Uterus (tissue), 4 donors: ENCODE results near the gene PHYHD1. TPM values are rescaled to one million over a fixed set of nuclear protein-coding genes. Genes with fewer than 3 reads are reported as not detected.
A peak's percentile ranks its signal among the peaks of the same experiment; 100 is the strongest.

Experiments used
- DNase-seq, 2 donors: peaks; one replicate each; pipeline ENCODE4 v3.0.0-alpha.2; 2019 to 2020
- H3K27ac ChIP-seq, 2 donors: fragments of 200-600 bp; sonication (generic); 1 replicate in 1 of 2; 2 replicates in 1 of 2; pipeline ENCODE4 v1.5.1; 2016 to 2018
- H3K27me3 ChIP-seq, 2 donors: fragments of 200-600 bp; sonication (generic); one replicate each; pipeline ENCODE4 v1.5.1; 2018 to 2019; ENCODE audit warnings: control low read depth in 1 of 2
- H3K36me3 ChIP-seq, 2 donors: fragments of 200-600 bp; sonication (generic); one replicate each; pipeline ENCODE4 v1.5.1; 2019; ENCODE audit warnings: control low read depth in 1 of 2
- H3K4me1 ChIP-seq, 2 donors: fragments of 200-600 bp; sonication (generic); one replicate each; pipeline ENCODE4 v1.5.1; 2018 to 2019; ENCODE audit warnings: control low read depth in 1 of 2
- H3K4me3 ChIP-seq, 2 donors: fragments of 200-600 bp; sonication (generic); 1 replicate in 1 of 2; 2 replicates in 1 of 2; pipeline ENCODE4 v1.5.1; 2018 to 2019; ENCODE audit warnings: mild to moderate bottlenecking in 1 of 2
- H3K9me3 ChIP-seq, 2 donors: fragments of 200-600 bp; sonication (generic); one replicate each; pipeline ENCODE4 v1.5.1; 2019; ENCODE audit warnings: control low read depth in 1 of 2
- CTCF ChIP-seq, 4 experiments: fragments of 200-600 bp in 2 of 4; fragments of 450-650 bp in 2 of 4; sonication (generic) in 2 of 4; IDR thresholded peaks; one replicate each; pipeline ENCODE4 v1.5.1; 2016 to 2019; ENCODE audit warnings: antibody characterized with exemption in 4 of 4, mild to moderate bottlenecking in 2 of 4, moderate library complexity in 1 of 4
- POLR2A ChIP-seq, 2 donors: fragments of 450-650 bp; IDR thresholded peaks; one replicate each; pipeline ENCODE4 v1.6.1; 2016; ENCODE audit warnings: antibody characterized with exemption in 2 of 2, mild to moderate bottlenecking in 1 of 2, moderate library complexity in 1 of 2
- intact Hi-C: fragments of 100-400 bp; cut with DNase I; formaldehyde crosslinking; loops from one replicate; pipeline ENCODE4 v1.15.1; 2023; ENCODE audit warnings: low total_unique reads
- total RNA-seq, 4 donors: library from RNA; depleted of rRNA in 3 of 4; stranded (reverse); fragments of >200 nt in 3 of 4; gene quantifications; one replicate each; pipeline versions ENCODE4 v1.1.0 to v1.2.4, GENCODE V29; 2014 to 2023
- donor health status: DM: yes; HTN: yes; CAD: no.

Gene PHYHD1
- total RNA-seq, 4 donors from 2014 or later: 23.2 to 30.8 (median 27.2) TPM

- Histone ChIP-seq H3K9me3 (no peaks in the 10 kb centered on the region), H3K27ac (peak overlapping the region; percentile 9 to 96), H3K4me1 (peaks cover 8 to 54% of the 10 kb centered on the region in 2 donors), H3K36me3 (no peaks in the 10 kb centered on the region), H3K4me3 (no peak overlapping the region), H3K27me3 (no peaks in the 10 kb centered on the region)
- DNase-seq: peak in 1 of 2 donors; percentile 51
- TF ChIP-seq CTCF (IDR thresholded peaks at IDR 0.05): no peak
- TF ChIP-seq POLR2A (IDR thresholded peaks at IDR 0.05): no peak
- intact Hi-C loops: no loop called here
These were observed 32.9 kb upstream of the PHYHD1 start for GRCh38 chr9:128887914-128888350.

DNA sequence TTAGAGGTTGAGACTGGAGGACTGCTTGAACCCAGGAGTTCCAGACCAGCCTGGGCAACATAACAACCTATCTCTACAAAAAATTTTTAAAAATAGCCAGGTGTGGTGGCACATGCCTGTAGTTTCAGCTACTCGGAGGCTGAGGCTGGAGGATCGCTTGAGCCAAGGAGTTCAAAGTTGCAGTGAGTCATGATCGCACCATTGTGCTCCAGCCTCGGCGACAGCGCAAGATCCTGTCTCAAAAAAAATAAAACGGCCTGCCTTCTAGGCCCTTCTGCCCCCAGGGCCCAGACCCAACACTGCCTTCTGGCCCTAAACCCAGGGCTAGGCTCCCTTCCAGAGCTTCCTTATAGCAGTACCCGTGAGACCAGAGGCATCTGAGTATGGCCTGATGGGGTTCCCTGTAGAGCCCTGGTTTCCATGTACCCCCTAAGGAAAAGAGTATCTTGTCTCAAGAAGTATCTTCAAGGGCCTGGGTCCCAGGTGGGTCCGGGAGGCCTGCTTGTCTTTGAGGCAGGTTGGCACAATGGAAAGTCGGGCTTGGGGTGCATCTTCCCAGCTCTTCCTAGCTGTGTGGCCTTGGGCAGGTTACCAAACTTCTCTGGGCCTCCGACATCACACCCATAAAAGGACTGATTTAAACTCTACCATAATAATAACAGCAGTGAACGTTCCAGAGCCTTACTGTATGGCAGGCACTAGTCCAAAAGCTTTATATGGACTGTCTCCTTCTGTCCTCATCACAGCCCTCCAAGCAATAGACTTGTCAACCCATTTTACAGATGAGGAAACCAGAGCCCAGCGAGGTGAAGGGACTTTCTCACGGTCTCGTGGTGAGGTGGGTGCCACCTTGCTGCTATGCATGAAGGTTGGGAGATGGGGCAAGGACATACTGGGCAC lies 29.2 kb upstream of the PHYHD1 start:
- Histone ChIP-seq H3K36me3 (no peaks in the 10 kb centered on the region), H3K4me1 (peaks cover 8 to 35% of the 10 kb centered on the region in 2 donors), H3K4me3 (peak overlapping the region in 1 of 2 donors; percentile 19)

GRCh38 chr9:128892221-128892921 lies 28.4 kb upstream of the PHYHD1 start:
- H3K9me3 ChIP-seq: no peaks in the 10 kb centered on the region
- H3K27ac ChIP-seq: peak overlapping the region; percentile 91 to 97
- peaks cover 8 to 35% of the 10 kb centered on the region in 2 donors for H3K4me1 ChIP-seq
- peak overlapping the region in 1 of 2 donors; percentile 31 for H3K4me3 ChIP-seq
- intact Hi-C loops: no loop called here
- no peak for TF ChIP-seq CTCF (IDR thresholded peaks at IDR 0.05)
- peak; percentile 23 to 41 for TF ChIP-seq POLR2A (IDR thresholded peaks at IDR 0.05)
- H3K27me3 ChIP-seq: no peaks in the 10 kb centered on the region
- peak; percentile 94 to 96 for DNase-seq
- no peaks in the 10 kb centered on the region for H3K36me3 ChIP-seq

More for the DNA sequence above, 29.2 kb upstream of the PHYHD1 start:
- no peak for DNase-seq
- no peaks in the 10 kb centered on the region for H3K9me3 ChIP-seq
- H3K27ac ChIP-seq: peak overlapping the region; percentile 91 to 97
- intact Hi-C loops: no loop called here
- no peaks in the 10 kb centered on the region for H3K27me3 ChIP-seq
- no peak for TF ChIP-seq POLR2A (IDR thresholded peaks at IDR 0.05)
- TF ChIP-seq CTCF (IDR thresholded peaks at IDR 0.05): no peak

- TF ChIP-seq CTCF (IDR thresholded peaks at IDR 0.05): no peak
- TF ChIP-seq POLR2A (IDR thresholded peaks at IDR 0.05): no peak
- peak overlapping the region; percentile 91 to 97 for H3K27ac ChIP-seq
- H3K36me3 ChIP-seq: no peaks in the 10 kb centered on the region
- H3K4me1 ChIP-seq: peaks cover 8 to 28% of the 10 kb centered on the region in 2 donors
- no peak overlapping the region for H3K4me3 ChIP-seq
- no peak for DNase-seq
- no peaks in the 10 kb centered on the region for H3K9me3 ChIP-seq
- intact Hi-C loops: no loop called here
- H3K27me3 ChIP-seq: no peaks in the 10 kb centered on the region
These were observed 27.4 kb upstream of the PHYHD1 start for GRCh38 chr9:128893354-128893753.

- Histone ChIP-seq H3K4me1 (peaks cover 8 to 27% of the 10 kb centered on the region in 2 donors), H3K27ac (peak overlapping the region; percentile 51 to 97), H3K9me3 (no peaks in the 10 kb centered on the region), H3K36me3 (no peaks in the 10 kb centered on the region), H3K4me3 (no peak overlapping the region), H3K27me3 (no peaks in the 10 kb centered on the region)
- no peak for TF ChIP-seq POLR2A (IDR thresholded peaks at IDR 0.05)
- no peak for DNase-seq
- intact Hi-C loops: no loop called here
These were observed 26.0 kb upstream of the PHYHD1 start for GRCh38 chr9:128894764-128895163.
